Smooth muscle cell of the brain vasculature (primary cell): ENCODE data around the gene SSTR5.

Experiments used
- DNase-seq: peaks from one replicate; pipeline ENCODE4 v3.0.0-alpha.2; 2012; ENCODE audit warnings: low read depth, low spot score

SSTR5 gene

GRCh38 chr16:1122398-1122765, 49.8 kb downstream of the SSTR5 start:
- no peak for DNase-seq

DNA sequence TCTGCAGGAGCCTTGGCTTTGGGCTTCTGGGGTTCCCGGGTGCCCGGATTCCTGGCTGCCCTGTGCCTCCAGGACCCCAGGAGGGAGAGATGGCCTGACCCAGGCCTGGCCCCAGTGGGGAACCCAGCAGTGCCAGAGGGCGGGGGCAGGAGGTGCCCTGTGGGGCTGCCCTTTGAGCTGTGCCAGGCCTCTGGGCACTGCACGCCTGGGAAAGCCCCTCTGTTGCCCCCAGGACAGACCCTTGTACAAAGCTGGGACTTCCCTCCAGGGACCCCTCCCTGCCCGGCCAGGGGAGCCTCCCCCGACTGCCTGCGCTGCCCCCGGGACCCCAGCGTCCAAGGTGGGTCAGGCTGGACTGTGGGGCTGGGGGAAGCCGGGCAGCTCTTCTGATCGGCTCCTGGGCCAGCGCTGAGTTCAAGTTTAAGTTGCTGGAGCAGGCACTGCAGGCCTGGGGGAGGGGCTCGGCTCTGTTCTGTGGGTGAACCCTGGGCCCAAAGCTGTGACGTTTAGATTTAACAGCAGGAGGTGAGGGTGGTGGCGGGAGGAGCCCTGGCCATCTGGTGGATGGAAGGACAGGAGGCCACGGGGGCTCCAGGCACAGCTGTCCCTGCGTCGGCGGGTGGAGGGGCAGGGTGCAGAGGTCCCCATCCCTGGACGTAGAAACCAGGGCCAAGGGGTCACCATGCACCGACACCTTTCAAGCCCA, 51.1 kb downstream of the SSTR5 start:
- no peak for DNase-seq

DNA sequence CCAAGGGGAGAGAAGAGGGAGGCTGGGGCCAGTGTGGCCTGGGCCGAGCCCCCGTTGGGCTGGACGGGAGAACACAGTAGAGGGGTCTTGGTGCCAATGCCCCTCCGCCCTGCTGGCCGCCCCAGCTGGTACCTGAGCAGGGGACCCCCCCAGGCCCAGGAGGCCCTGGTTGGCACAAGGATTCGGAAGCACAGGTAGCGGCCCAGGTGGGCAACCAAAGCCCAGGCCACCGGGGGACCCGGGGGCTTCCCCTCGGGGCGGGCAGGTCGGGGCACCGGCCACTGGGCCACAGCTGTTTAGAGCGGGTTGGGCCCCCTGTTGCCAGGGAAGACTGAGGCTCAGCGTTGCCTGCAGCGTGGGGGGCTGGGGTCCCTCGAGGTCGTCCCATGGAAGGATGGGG, 51.7 kb downstream of the SSTR5 start:
- no peak for DNase-seq

- DNase-seq = no peak
Measured at GRCh38 chr16:1124795-1125194, 52.2 kb downstream of the SSTR5 start.

GRCh38 chr16:1125471-1125870, 52.9 kb downstream of the SSTR5 start:
- DNase-seq = no peak

GRCh38 chr16:1126044-1126443, 53.5 kb downstream of the SSTR5 start:
- no peak for DNase-seq

- no peak for DNase-seq
Measured at GRCh38 chr16:1126586-1126985, 54.0 kb downstream of the SSTR5 start.

GRCh38 chr16:1127101-1127500, 54.6 kb downstream of the SSTR5 start:
- no peak for DNase-seq

DNA sequence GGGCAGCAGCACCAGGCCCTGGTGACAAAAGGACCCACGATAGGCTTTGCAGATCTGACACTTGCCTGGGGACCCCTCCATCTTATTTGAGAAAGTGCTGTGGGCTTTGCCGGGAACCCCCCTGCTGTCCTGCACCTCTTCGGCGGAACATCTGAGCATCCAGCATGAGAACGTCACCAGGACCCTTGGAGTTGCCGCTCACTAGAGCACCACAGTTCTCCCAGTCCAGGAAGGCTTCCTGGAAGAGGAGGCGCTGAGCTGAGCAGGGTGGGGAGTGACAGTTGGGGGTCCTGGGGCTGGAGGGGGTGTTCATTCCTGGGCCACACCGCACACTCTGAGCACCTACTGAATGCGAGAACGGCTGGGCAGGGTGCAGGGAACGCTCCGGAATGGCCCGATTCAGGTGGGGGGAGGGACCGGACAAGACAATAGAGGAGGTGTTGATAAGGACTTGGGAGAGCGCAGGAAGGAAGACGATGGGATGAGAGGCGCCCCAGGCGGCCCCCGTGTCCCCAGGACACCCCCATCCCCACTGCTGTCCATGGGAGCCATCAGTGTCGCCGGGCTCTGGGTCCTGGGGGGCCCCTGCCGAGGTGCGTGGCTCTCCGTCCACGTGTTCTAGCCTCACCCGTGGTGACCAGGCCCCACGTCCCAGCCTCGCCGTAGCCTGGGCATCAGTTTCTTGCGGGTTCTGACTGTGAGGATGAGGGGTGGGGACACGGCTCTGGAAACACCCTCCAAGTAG, 55.6 kb downstream of the SSTR5 start:
- DNase-seq = no peak

- no peak for DNase-seq
Measured at GRCh38 chr16:1129106-1129960, 56.8 kb downstream of the SSTR5 start.

DNA sequence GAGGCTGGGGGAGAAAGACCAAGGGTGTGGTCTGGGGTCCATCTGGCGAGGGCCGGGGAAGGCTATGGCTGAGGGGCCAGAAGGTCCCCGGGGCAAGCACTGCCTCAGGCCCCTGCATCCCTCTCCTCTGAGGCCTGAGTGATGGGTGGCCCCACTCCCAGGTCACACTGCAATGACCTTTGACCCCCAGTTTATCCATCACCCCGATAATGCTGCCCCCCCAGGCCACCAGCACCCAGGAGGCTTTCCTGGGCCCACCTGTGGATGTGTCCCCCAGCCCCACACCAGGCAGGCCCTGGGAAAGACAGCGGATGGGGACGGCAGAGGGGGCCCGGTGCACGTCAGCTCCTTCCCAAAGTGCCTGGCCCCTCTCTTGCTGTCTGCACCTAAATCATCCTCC, 57.8 kb downstream of the SSTR5 start:
- DNase-seq = no peak
